BLaER1 (cell line): ENCODE results near the gene MAGI3.
"Not testable (repeated sequence)": the region's sequence is repeated elsewhere in the genome, so short reads cannot be mapped to it uniquely, and the experiment has no call there.

Experiments
- H3K27ac ChIP-seq: shearing (Covaris generic); formaldehyde crosslinking; 2 replicates; pipeline ENCODE4 v1.8.1; 2022
- H3K27me3 ChIP-seq: shearing (Covaris generic); formaldehyde crosslinking; 2 replicates; pipeline ENCODE4 v1.8.1; 2022
- H3K36me3 ChIP-seq: shearing (Covaris generic); formaldehyde crosslinking; 2 replicates; pipeline ENCODE4 v1.8.1; 2022
- H3K4me1 ChIP-seq: shearing (Covaris generic); formaldehyde crosslinking; 2 replicates; pipeline ENCODE4 v1.8.1; 2022
- H3K4me2 ChIP-seq: shearing (Covaris generic); formaldehyde crosslinking; 2 replicates; pipeline ENCODE4 v1.8.1; 2022
- H3K4me3 ChIP-seq: shearing (Covaris generic); formaldehyde crosslinking; 2 replicates; pipeline ENCODE4 v1.8.1; 2022
- H3K9ac ChIP-seq: shearing (Covaris generic); formaldehyde crosslinking; 2 replicates; pipeline ENCODE4 v1.8.1; 2022
- H3K9me3 ChIP-seq: shearing (Covaris generic); formaldehyde crosslinking; 2 replicates; pipeline ENCODE4 v1.8.1; 2022
- H4K20me1 ChIP-seq: shearing (Covaris generic); formaldehyde crosslinking; 2 replicates; pipeline ENCODE4 v1.8.1; 2022
- Cebpa-rat ChIP-seq: shearing (Covaris generic); IDR thresholded peaks from 2 replicates; pipeline ENCODE4 v1.8.1; 2022

The MAGI3 gene

DNA sequence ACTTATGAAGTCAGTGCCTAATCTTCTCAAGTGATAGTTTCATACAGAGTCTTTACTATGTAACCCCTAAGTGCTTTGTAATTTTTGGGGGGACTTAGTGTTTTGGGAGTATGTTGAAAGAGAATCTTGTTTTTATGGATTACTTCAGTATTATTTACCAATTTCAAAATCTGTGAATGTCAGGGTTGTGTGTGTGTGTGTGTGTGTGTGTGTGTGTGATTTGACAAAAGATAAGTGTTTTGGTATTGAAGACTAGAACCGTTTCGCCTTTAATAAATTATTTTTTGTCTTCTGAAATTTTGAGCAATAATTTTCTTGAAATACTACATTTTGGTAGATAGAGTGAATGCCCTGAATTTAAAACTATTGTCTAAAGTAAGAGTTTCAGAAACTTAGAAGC, 5.8 kb downstream of the MAGI3 start:
- Histone ChIP-seq H3K4me2 (no peak overlapping the region), H3K4me3 (no peak overlapping the region), H3K4me1 (peaks cover 19% of the 10 kb centered on the region), H3K9ac (no peak overlapping the region), H3K9me3 (no peaks in the 10 kb centered on the region), H3K27ac (no peak overlapping the region), H4K20me1 (peaks cover 57% of the 10 kb centered on the region), H3K27me3 (no peaks in the 10 kb centered on the region), H3K36me3 (no peaks in the 10 kb centered on the region)
- TF ChIP-seq Cebpa-rat, result no peak

DNA sequence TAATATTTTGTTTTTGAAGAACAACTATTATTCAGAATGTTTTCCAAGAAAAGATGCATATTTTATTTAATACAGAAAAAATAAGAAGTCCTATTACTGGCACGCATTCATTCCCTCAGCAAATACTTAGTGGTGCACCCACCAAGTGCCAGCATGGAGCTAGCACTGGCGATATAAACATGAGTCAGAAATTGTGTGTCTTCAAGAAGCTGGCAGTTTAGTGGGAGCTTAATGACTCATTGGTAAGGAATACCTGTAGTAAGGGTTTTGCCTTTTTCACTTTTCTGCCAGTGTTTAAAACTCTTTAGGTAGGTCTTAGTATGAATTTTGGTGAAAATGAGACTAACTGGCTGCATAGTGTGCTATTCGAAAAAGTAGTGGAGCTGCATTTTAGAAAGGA, 6.3 kb downstream of the MAGI3 start:
- H3K27me3 ChIP-seq, result no peaks in the 10 kb centered on the region
- H3K4me2 ChIP-seq, result no peak overlapping the region
- H3K9me3 ChIP-seq, result no peaks in the 10 kb centered on the region
- peaks cover 57% of the 10 kb centered on the region for H4K20me1 ChIP-seq
- H3K36me3 ChIP-seq, result no peaks in the 10 kb centered on the region
- no peak overlapping the region for H3K9ac ChIP-seq
- TF ChIP-seq Cebpa-rat, result no peak
- no peak overlapping the region for H3K4me3 ChIP-seq
- no peak overlapping the region for H3K27ac ChIP-seq
- H3K4me1 ChIP-seq, result peaks cover 16% of the 10 kb centered on the region

- Histone ChIP-seq H3K9ac (no peak overlapping the region), H3K36me3 (no peaks in the 10 kb centered on the region), H3K4me3 (no peak overlapping the region), H3K27me3 (no peaks in the 10 kb centered on the region), H3K27ac (no peak overlapping the region), H4K20me1 (peaks cover 51% of the 10 kb centered on the region), H3K9me3 (no peaks in the 10 kb centered on the region), H3K4me1 (no peaks in the 10 kb centered on the region), H3K4me2 (no peak overlapping the region)
- TF ChIP-seq Cebpa-rat, result no peak
Observed at GRCh38 chr1:113399062-113399583, 8.8 kb downstream of the MAGI3 start.

DNA sequence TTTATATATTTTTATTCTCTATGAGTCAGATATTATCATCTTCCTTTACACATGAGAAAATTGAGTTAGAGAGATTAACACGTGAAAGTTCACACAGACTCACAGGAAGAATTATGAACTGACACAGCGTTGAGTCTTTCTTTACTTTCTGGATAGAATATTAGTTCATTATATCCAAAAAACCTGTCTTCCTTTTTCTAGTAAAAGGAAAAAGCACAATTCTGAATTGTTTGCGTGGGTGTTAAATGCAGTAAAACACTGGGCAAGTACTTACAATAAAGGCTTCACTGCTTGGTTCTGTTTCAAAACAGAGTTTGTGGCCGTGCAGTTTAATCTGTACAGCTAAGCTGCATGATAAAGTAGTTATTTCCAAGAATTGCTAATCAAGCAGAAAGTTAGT, 10.8 kb downstream of the MAGI3 start:
- H3K27ac ChIP-seq, result no peak overlapping the region
- no peaks in the 10 kb centered on the region for H3K27me3 ChIP-seq

GRCh38 chr1:113401728-113402127, 11.4 kb downstream of the MAGI3 start:
- Histone ChIP-seq H3K4me2 (no peak overlapping the region), H3K4me1 (no peaks in the 10 kb centered on the region), H3K4me3 (no peak overlapping the region), H4K20me1 (peaks cover 34% of the 10 kb centered on the region), H3K36me3 (no peaks in the 10 kb centered on the region), H3K9ac (no peak overlapping the region), H3K27ac (no peak overlapping the region), H3K9me3 (no peaks in the 10 kb centered on the region), H3K27me3 (no peaks in the 10 kb centered on the region)
- TF ChIP-seq Cebpa-rat, result no peak

More for the DNA sequence above, 10.8 kb downstream of the MAGI3 start:
- Histone ChIP-seq H3K9ac (no peak overlapping the region), H4K20me1 (peaks cover 39% of the 10 kb centered on the region), H3K4me2 (no peak overlapping the region), H3K36me3 (no peaks in the 10 kb centered on the region), H3K4me1 (no peaks in the 10 kb centered on the region), H3K9me3 (no peaks in the 10 kb centered on the region), H3K4me3 (no peak overlapping the region)
- TF ChIP-seq Cebpa-rat, result no peak

- Histone ChIP-seq H3K9me3 (no peaks in the 10 kb centered on the region), H3K36me3 (no peaks in the 10 kb centered on the region), H3K4me2 (no peak overlapping the region), H4K20me1 (peaks cover 30% of the 10 kb centered on the region), H3K27me3 (no peaks in the 10 kb centered on the region), H3K4me3 (no peak overlapping the region), H3K27ac (no peak overlapping the region), H3K4me1 (no peaks in the 10 kb centered on the region), H3K9ac (no peak overlapping the region)
- no peak for TF ChIP-seq Cebpa-rat
Observed at GRCh38 chr1:113403065-113403464, 12.8 kb downstream of the MAGI3 start.

DNA sequence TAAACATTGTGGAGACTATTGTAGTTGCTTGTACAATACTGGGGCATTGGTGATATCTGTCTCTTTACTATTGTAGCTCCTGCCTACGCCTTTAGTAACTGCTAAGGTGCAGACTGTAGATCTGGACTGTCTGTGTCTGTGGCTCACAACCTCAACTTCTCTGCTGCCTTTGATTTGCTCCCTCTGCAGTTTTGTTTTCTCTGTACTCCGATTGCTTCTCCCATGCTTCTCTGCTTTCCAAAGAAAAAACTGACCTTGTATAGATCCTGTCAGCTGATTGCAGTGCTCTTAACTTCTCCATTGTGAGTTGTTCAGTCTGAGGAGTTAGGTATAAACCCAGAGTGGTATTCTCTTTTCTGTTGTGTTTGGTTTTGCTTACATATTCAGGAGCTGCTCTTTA, 15.3 kb downstream of the MAGI3 start:
- Histone ChIP-seq H3K4me3 (no peak overlapping the region), H3K27me3 (no peaks in the 10 kb centered on the region), H3K4me2 (no peak overlapping the region), H3K9ac (no peak overlapping the region), H3K36me3 (no peaks in the 10 kb centered on the region), H3K9me3 (no peaks in the 10 kb centered on the region), H3K27ac (no peak overlapping the region), H3K4me1 (no peaks in the 10 kb centered on the region), H4K20me1 (peaks cover 29% of the 10 kb centered on the region)
- TF ChIP-seq Cebpa-rat, result no peak

- H3K4me1 ChIP-seq, H3K27me3 ChIP-seq, H3K27ac ChIP-seq, H3K9me3 ChIP-seq, H3K4me3 ChIP-seq, H3K9ac ChIP-seq, H3K36me3 ChIP-seq, H3K4me2 ChIP-seq: not testable (repeated sequence)
- H4K20me1 ChIP-seq, result peaks cover 23% of the 10 kb centered on the region
Observed at GRCh38 chr1:113406149-113406548, 15.8 kb downstream of the MAGI3 start.

DNA sequence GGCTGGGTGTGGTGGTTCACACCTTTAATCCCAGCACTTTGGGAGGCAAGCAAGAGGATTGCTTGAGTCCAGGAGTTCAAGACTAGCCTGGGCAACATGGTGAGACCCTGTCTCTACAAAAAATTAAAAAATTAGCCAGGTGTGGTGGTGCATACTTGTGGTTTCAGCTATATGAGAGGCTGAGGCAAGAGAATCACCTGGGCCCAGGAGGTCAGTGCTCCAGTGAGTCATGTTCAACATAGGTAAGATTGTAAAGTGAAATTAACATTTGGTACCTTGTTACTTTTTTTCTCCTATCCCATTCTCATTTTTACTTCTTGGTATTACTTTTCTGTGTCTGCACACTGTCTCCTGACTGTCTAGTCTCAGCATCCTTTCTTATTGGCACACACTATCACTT, 19.0 kb downstream of the MAGI3 start:
- H3K9ac ChIP-seq, result no peak overlapping the region
- no peak overlapping the region for H3K4me3 ChIP-seq
- no peak overlapping the region for H3K4me2 ChIP-seq
- no peak for TF ChIP-seq Cebpa-rat
- H3K9me3 ChIP-seq, result no peaks in the 10 kb centered on the region
- no peaks in the 10 kb centered on the region for H3K36me3 ChIP-seq
- H3K4me1 ChIP-seq, result no peaks in the 10 kb centered on the region
- H3K27ac ChIP-seq, result no peak overlapping the region
- no peaks in the 10 kb centered on the region for H4K20me1 ChIP-seq
- no peaks in the 10 kb centered on the region for H3K27me3 ChIP-seq

- not testable (repeated sequence) for H3K4me1 ChIP-seq, H3K4me2 ChIP-seq, H3K4me3 ChIP-seq, H3K36me3 ChIP-seq, H3K27ac ChIP-seq, H3K9ac ChIP-seq, H3K9me3 ChIP-seq, H3K27me3 ChIP-seq, H4K20me1 ChIP-seq
Observed at GRCh38 chr1:113412020-113412419, 21.7 kb downstream of the MAGI3 start.

GRCh38 chr1:113415310-113416070, 25.2 kb downstream of the MAGI3 start:
- no peaks in the 10 kb centered on the region for H3K36me3 ChIP-seq
- H3K9ac ChIP-seq, result no peak overlapping the region
- no peak for TF ChIP-seq Cebpa-rat
- H3K9me3 ChIP-seq, result peaks cover 7% of the 10 kb centered on the region; the same call in 1 of the 2 replicates
- no peak overlapping the region for H3K4me2 ChIP-seq
- no peaks in the 10 kb centered on the region for H3K27me3 ChIP-seq
- no peaks in the 10 kb centered on the region for H3K4me1 ChIP-seq
- no peaks in the 10 kb centered on the region for H4K20me1 ChIP-seq
- no peak overlapping the region for H3K27ac ChIP-seq
- H3K4me3 ChIP-seq, result no peak overlapping the region

DNA sequence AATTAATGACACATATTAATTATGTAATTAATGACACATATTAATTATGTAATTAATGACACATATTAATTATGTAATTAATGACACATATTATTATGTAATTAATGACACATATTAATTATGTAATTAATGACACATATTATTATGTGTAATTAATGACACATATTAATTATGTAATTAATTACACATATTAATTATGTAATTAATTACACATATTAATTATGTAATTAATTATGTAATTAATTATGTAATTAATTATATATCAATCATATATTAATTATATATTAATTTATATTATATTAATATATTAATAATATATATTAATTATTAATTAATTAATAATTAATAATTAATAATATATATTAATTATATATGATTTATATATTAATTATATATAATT, 25.8 kb downstream of the MAGI3 start:
- H3K36me3 ChIP-seq, H3K9me3 ChIP-seq, H3K4me3 ChIP-seq, H3K4me1 ChIP-seq, H3K4me2 ChIP-seq, H3K27me3 ChIP-seq, H3K9ac ChIP-seq, H3K27ac ChIP-seq, H4K20me1 ChIP-seq: not testable (repeated sequence)
